ENCODE data around the gene GNB5. TPM values are rescaled to one million over a fixed set of nuclear protein-coding genes. Genes with fewer than 3 reads are reported as not detected.

The GNB5 gene
- total RNA-seq, 1 experiment from 2014 or later, result 48.8 TPM

DNA sequence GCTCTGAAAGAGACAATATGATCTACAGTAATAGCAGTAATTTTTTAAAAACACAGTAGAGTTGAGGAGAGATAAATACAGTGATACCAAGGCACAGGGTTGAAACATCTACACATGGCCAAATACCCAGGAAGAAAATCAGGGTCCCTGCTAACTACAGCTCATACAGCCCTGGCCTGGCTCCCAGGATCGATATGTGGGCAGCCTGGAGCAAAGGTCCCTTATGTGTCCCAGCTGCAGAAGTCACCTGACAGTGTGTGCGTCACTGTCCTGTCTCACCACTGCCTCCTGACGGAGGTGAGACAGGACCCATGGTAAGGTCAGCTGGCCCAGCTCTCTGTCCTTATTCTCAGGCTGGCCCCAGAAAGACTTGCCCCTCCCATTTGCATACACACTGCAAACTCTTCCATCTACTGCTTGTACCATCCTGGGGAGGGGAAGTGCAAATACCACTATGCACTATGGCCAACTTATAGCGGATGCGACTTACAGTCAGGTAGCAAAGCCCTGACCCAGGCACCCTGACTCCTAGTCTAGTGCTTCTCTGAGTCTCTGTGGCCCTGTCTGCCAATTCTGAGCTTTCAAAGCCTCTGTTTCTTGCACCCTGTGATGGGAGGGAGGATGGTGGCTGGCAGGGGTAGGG, 56.6 kb downstream of the GNB5 start:
- peaks cover 31% of the 10 kb centered on the region for H3K4me1 Mint-ChIP-seq (ENCODE audit: low read depth, unreplicated experiment)
- H3K4me3 Mint-ChIP-seq (ENCODE audit: low read depth, unreplicated experiment), result peak overlapping the region; percentile 24
- H3K9me3 Mint-ChIP-seq (ENCODE audit: low read depth, unreplicated experiment), result no peaks in the 10 kb centered on the region
- BruUV-seq (replicated peaks), result no TSS peak
- H3K36me3 Mint-ChIP-seq (ENCODE audit: insufficient read depth, unreplicated experiment), result peaks cover 18% of the 10 kb centered on the region
- H3K27me3 Mint-ChIP-seq (ENCODE audit: unreplicated experiment), result no peaks in the 10 kb centered on the region
- intact Hi-C loops (cut with micrococcal nuclease; ENCODE audit: unreplicated experiment), result no loop called here
- CTCF ChIA-PET, result interaction anchor here (0.6 to 1.2 kb wide), 6 partner anchors 9 to 90 kb away, joined by 3 to 5 read pairs (median 3); no protein-coding TSS in a partner anchor
- TF ChIP-seq, protein P1, sequence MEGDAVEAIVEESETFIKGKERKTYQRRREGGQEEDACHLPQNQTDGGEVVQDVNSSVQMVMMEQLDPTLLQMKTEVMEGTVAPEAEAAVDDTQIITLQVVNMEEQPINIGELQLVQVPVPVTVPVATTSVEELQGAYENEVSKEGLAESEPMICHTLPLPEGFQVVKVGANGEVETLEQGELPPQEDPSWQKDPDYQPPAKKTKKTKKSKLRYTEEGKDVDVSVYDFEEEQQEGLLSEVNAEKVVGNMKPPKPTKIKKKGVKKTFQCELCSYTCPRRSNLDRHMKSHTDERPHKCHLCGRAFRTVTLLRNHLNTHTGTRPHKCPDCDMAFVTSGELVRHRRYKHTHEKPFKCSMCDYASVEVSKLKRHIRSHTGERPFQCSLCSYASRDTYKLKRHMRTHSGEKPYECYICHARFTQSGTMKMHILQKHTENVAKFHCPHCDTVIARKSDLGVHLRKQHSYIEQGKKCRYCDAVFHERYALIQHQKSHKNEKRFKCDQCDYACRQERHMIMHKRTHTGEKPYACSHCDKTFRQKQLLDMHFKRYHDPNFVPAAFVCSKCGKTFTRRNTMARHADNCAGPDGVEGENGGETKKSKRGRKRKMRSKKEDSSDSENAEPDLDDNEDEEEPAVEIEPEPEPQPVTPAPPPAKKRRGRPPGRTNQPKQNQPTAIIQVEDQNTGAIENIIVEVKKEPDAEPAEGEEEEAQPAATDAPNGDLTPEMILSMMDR (IDR thresholded peaks at IDR 0.05; ENCODE audit: unreplicated experiment), result no peak
- peak; percentile 88 for DNase-seq
- peak overlapping the region; percentile 19 for H3K27ac Mint-ChIP-seq (ENCODE audit: unreplicated experiment)

DNA sequence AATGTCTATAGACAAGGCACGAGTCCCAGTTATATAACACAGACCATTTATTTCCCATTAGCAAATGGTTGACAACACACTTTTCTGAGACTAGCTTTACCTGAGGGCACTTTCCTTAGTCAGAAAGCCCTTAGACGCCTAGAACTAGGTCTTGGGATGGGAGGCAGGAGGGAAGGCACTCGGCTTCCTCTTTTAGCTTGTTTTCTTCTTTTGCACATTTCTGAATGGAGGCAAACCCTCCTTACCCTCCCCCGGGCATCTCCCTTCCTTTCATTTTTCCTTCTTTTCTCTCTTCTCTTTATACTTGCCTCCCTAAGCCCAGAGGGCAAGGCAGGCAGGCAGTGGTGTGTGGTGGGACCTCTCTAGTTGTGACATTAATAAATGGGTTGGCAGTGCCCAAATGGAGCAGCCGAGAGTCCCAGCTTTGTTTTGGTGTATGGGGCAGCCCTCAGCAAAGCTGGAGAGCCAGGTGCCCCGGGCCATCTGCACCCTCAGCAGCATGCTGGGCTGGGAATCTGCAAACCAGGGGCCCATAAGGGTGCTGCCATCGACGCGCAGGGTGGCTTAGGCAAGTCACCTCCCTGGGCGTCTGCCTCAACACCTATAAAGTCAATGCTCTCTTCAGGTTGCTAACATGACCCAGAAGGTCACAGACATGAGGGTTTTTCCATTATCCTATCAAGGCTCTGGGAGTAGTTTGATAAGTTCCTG, 57.5 kb downstream of the GNB5 start:
- Mint-ChIP-seq H3K27me3 (ENCODE audit: unreplicated experiment) (no peaks in the 10 kb centered on the region), H3K9me3 (ENCODE audit: low read depth, unreplicated experiment) (no peaks in the 10 kb centered on the region), H3K4me3 (ENCODE audit: low read depth, unreplicated experiment) (no peak overlapping the region), H3K36me3 (ENCODE audit: insufficient read depth, unreplicated experiment) (peaks cover 18% of the 10 kb centered on the region), H3K27ac (ENCODE audit: unreplicated experiment) (no peak overlapping the region), H3K4me1 (ENCODE audit: low read depth, unreplicated experiment) (peaks cover 31% of the 10 kb centered on the region)
- DNase-seq, result no peak
- TF ChIP-seq, protein P1 (IDR thresholded peaks at IDR 0.05; ENCODE audit: unreplicated experiment), result no peak
- BruUV-seq (replicated peaks), result no TSS peak
- CTCF ChIA-PET, result interaction anchor here (0.8 to 1.2 kb wide), 4 partner anchors 8 to 75 kb away, joined by 3 to 4 read pairs (median 3); no protein-coding TSS in a partner anchor
- intact Hi-C loops (cut with micrococcal nuclease; ENCODE audit: unreplicated experiment), result no loop called here

DNA sequence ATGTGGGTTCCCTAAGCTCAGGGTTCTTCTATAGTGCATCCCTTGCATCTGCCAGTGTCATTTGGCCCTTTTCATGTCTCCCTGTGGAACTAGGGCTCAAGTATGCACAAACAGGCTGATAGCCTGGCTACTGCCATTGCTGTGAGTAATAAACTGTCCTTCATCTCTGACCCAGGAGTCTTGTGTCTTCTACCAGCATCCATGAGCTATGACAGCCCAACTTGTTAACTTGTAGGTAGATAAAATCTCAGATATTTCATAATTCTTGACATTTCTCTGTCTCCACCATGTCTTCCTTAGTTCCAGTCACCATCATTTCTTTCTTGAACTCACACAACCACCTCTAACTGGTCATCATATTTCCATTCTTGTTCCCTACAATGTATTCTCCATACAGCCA, 59.1 kb downstream of the GNB5 start:
- BruUV-seq (replicated peaks), result no TSS peak
- TF ChIP-seq, protein P1 (IDR thresholded peaks at IDR 0.05; ENCODE audit: unreplicated experiment), result no peak
- CTCF ChIA-PET, result no interaction called here

DNA sequence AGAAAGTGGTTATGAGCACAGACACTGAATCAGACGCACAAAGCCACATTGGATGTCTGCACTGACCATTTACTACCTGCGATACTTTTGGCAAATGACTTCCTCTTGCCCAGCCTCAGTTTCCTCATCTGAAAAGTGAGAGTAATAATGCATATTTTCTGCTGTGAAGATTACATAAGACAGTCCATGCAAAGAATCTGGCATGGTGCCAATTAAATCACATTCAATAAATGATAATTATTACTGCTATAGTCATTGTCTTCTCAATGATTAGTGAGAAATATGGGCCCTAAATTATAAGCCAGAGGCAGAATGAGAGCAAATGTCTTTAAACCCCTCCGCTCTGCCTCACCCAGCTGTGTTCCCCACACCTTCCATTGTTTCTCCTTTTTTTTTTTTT, 62.6 kb downstream of the GNB5 start:
- intact Hi-C loops (cut with micrococcal nuclease; ENCODE audit: unreplicated experiment), result no loop called here
- Mint-ChIP-seq H3K4me3 (ENCODE audit: low read depth, unreplicated experiment) (no peak overlapping the region), H3K9me3 (ENCODE audit: low read depth, unreplicated experiment) (no peaks in the 10 kb centered on the region), H3K27me3 (ENCODE audit: unreplicated experiment) (no peaks in the 10 kb centered on the region), H3K27ac (ENCODE audit: unreplicated experiment) (no peak overlapping the region), H3K36me3 (ENCODE audit: insufficient read depth, unreplicated experiment) (peaks cover 15% of the 10 kb centered on the region), H3K4me1 (ENCODE audit: low read depth, unreplicated experiment) (peaks cover 2% of the 10 kb centered on the region)
- DNase-seq, result no peak
- TF ChIP-seq, protein P1 (IDR thresholded peaks at IDR 0.05; ENCODE audit: unreplicated experiment), result no peak
- no TSS peak for BruUV-seq (replicated peaks)
- CTCF ChIA-PET, result interaction anchor here (0.6 to 0.7 kb wide), 2 partner anchors 48 to 559 kb away, joined by 4 read pairs; no protein-coding TSS in a partner anchor

More for the DNA sequence above, 59.1 kb downstream of the GNB5 start:
- DNase-seq, result no peak
- Mint-ChIP-seq H3K36me3 (ENCODE audit: insufficient read depth, unreplicated experiment) (peaks cover 20% of the 10 kb centered on the region), H3K4me3 (ENCODE audit: low read depth, unreplicated experiment) (no peak overlapping the region), H3K27ac (ENCODE audit: unreplicated experiment) (no peak overlapping the region), H3K27me3 (ENCODE audit: unreplicated experiment) (no peaks in the 10 kb centered on the region), H3K9me3 (ENCODE audit: low read depth, unreplicated experiment) (no peaks in the 10 kb centered on the region), H3K4me1 (ENCODE audit: low read depth, unreplicated experiment) (peaks cover 22% of the 10 kb centered on the region)
- intact Hi-C loops (cut with micrococcal nuclease; ENCODE audit: unreplicated experiment), result no loop called here

Measured in Calu3 (cell line).